Measurements from ENCODE around the gene BANF2.
"Not testable (repeated sequence)": the region's sequence is repeated elsewhere in the genome, so short reads cannot be mapped to it uniquely, and the experiment has no call there.

Gene BANF2

GRCh38 chr20:17699931-17700351 lies at the start of gene BANF2:
BANF2 (plus strand) TSS chr20:17699966; CDS start chr20:17725026, 25,060 bp downstream.
- DNase-seq (ENCODE audit: extremely low read depth in 1 of 2, low read depth in 1 of 2), result no peak

- DNase-seq (ENCODE audit: extremely low read depth in 1 of 2, low read depth in 1 of 2), result no peak
Measured at GRCh38 chr20:17650301-17651128, 49.3 kb upstream of the BANF2 start.

GRCh38 chr20:17651129-17651759 lies 48.5 kb upstream of the BANF2 start:
- no peak for DNase-seq (ENCODE audit: extremely low read depth in 1 of 2, low read depth in 1 of 2)

- no peak for DNase-seq (ENCODE audit: extremely low read depth in 1 of 2, low read depth in 1 of 2)
Measured at GRCh38 chr20:17651760-17652388, 47.9 kb upstream of the BANF2 start.

- DNase-seq (ENCODE audit: extremely low read depth in 1 of 2, low read depth in 1 of 2), result no peak
Measured at GRCh38 chr20:17652411-17652810, 47.4 kb upstream of the BANF2 start.

GRCh38 chr20:17653835-17654648 lies 45.7 kb upstream of the BANF2 start:
- DNase-seq (ENCODE audit: extremely low read depth in 1 of 2, low read depth in 1 of 2), result no peak

- no peak for DNase-seq (ENCODE audit: extremely low read depth in 1 of 2, low read depth in 1 of 2)
Measured at GRCh38 chr20:17654649-17655285, 45.0 kb upstream of the BANF2 start.

GRCh38 chr20:17655286-17655651 lies 44.5 kb upstream of the BANF2 start:
- DNase-seq (ENCODE audit: extremely low read depth in 1 of 2, low read depth in 1 of 2), result no peak

- DNase-seq (ENCODE audit: extremely low read depth in 1 of 2, low read depth in 1 of 2), result no peak
Measured at GRCh38 chr20:17655865-17656479, 43.8 kb upstream of the BANF2 start.

GRCh38 chr20:17657079-17657825 lies 42.5 kb upstream of the BANF2 start:
- DNase-seq (ENCODE audit: extremely low read depth in 1 of 2, low read depth in 1 of 2), result no peak

- no peak for DNase-seq (ENCODE audit: extremely low read depth in 1 of 2, low read depth in 1 of 2)
Measured at GRCh38 chr20:17657898-17658647, 41.7 kb upstream of the BANF2 start.

- no peak for DNase-seq (ENCODE audit: extremely low read depth in 1 of 2, low read depth in 1 of 2)
Measured at GRCh38 chr20:17658648-17658993, 41.1 kb upstream of the BANF2 start.

GRCh38 chr20:17659344-17659743 lies 40.4 kb upstream of the BANF2 start:
- not testable (repeated sequence) for DNase-seq (ENCODE audit: extremely low read depth in 1 of 2, low read depth in 1 of 2)

- DNase-seq (ENCODE audit: extremely low read depth in 1 of 2, low read depth in 1 of 2), result no peak
Measured at GRCh38 chr20:17659801-17660200, 40.0 kb upstream of the BANF2 start.

GRCh38 chr20:17660667-17661066 lies 39.1 kb upstream of the BANF2 start:
- DNase-seq (ENCODE audit: extremely low read depth in 1 of 2, low read depth in 1 of 2), result no peak

GRCh38 chr20:17661121-17661744 lies 38.5 kb upstream of the BANF2 start:
- DNase-seq (ENCODE audit: extremely low read depth in 1 of 2, low read depth in 1 of 2), result no peak

GRCh38 chr20:17662333-17663039 lies 37.3 kb upstream of the BANF2 start:
- no peak for DNase-seq (ENCODE audit: extremely low read depth in 1 of 2, low read depth in 1 of 2)

GRCh38 chr20:17663040-17663399 lies 36.7 kb upstream of the BANF2 start:
- no peak for DNase-seq (ENCODE audit: extremely low read depth in 1 of 2, low read depth in 1 of 2)

Data from activated CD8-positive, alpha-beta memory T cell treated with anti-CD3 and anti-CD28 coated beads for 1 hour (primary cell).